H54 (cell line): ENCODE data around the gene ATP13A5.

ENCODE experiments used
- DNase-seq: peaks from one replicate; pipeline ENCODE4 v3.0.0; 2011; ENCODE audit warnings: low spot score, mixed read lengths; ENCODE audit not compliant: insufficient read length
- FAIRE-seq: peaks from 3 replicates; lab custom pipeline; 2011; peaks lifted over from hg19 to GRCh38; lab: Jason Lieb, UNC
- POLR2A ChIP-seq: IDR thresholded peaks from 2 replicates; pipeline ENCODE4 v1.6.1; 2011; ENCODE audit warnings: low read depth, mild to moderate bottlenecking, low read length

ATP13A5 gene

DNA sequence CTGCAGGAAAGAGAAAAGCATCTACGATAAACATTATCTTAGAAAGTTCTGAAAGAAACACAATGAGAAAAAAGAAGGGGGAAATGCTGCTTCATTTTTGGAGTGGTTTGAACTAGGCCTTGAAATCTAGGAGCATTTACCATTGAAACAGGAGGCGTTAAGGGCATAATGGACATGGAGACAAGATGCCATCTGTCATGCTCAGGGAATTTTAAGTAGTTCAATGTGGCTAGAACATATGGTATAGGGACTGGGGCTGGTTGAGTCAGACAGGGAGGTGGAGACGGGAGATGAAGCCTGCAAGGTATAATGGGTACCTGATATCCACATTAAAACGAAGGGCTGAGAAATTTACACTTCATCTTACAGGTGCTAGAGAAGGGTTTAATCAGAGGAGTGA lies 147.9 kb downstream of the ATP13A5 start:
- no peak for TF ChIP-seq POLR2A
- DNase-seq (no peak), FAIRE-seq (no peak)

GRCh38 chr3:193229851-193230420 lies 148.6 kb downstream of the ATP13A5 start:
- no peak for DNase-seq
- TF ChIP-seq POLR2A = no peak
- no peak for FAIRE-seq

DNA sequence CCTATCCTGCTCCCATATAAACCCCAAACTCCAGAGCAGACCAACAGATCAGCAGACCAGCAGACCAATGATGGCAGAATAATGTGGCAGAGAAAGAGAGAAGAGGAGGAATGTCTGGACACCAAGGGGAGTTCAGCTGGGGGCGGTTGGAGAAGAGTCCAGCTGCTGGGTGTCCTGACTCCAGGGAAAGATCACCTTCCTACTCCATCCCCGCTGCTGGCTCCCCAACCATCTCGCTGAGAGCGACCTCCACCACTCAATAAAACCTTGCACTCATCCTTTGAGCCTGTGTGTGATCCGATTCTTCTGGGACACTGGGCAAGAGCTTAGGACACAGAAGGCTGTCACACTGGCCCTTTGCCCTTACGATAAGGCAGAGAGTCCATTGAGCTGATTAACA lies 150.3 kb downstream of the ATP13A5 start:
- FAIRE-seq = no peak
- no peak for DNase-seq
- no peak for TF ChIP-seq POLR2A

GRCh38 chr3:193225302-193226125 lies 153.0 kb downstream of the ATP13A5 start:
- TF ChIP-seq POLR2A = no peak
- DNase-seq = no peak
- peak; percentile 6 for FAIRE-seq
